ENCODE results near the gene SLC5A12.

SLC5A12 gene

GRCh38 chr11:26719289-26719973, 2.4 kb downstream of the SLC5A12 start:
- in situ Hi-C loops (cut with MboI; ENCODE audit: low sequenced_read_pairs): no loop called here

GRCh38 chr11:26717771-26718170, 4.1 kb downstream of the SLC5A12 start:
- in situ Hi-C loops (cut with MboI; ENCODE audit: low sequenced_read_pairs): no loop called here

DNA sequence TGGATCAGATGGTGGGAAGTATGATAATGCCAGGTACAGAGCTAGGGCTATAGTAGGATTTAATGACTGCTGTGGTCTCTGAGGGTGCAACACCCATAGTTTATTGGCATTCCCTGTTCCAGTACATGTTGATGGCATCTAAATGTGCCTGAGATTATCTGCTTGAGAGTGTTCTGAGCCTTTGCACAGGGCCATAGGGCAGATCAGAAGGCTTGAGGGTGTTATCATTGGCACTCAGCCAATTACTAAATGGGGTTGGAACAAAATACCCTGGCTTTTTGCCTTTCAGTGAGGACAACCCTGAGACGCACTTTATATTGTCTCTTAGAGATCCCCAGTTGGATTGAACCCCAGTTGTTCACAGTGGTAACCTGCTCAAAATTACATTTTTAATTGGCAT, 6.7 kb downstream of the SLC5A12 start:
- in situ Hi-C loops (cut with MboI; ENCODE audit: low sequenced_read_pairs): no loop called here

- in situ Hi-C loops (cut with MboI; ENCODE audit: low sequenced_read_pairs): no loop called here
Measured at GRCh38 chr11:26712497-26712896, 9.4 kb downstream of the SLC5A12 start.

DNA sequence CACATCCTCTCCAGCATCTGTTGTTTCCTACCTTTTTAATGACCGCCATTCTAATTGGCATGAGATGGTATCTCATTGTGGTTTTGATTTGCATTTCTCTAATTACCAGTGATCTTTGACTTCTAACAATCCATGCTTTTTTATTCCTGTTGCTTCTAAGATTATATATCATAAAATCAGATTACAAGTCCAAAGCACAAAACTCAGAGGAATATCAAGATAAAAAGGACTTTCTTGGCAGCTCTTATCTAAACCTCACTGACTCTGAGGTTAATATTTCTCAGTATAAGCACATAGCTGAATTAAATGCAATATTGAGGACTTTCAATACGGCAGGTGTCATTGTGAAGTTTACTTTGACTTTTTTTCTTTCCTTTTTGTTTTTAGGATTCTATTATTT, 11.4 kb downstream of the SLC5A12 start:
- in situ Hi-C loops (cut with MboI; ENCODE audit: low sequenced_read_pairs): no loop called here

DNA sequence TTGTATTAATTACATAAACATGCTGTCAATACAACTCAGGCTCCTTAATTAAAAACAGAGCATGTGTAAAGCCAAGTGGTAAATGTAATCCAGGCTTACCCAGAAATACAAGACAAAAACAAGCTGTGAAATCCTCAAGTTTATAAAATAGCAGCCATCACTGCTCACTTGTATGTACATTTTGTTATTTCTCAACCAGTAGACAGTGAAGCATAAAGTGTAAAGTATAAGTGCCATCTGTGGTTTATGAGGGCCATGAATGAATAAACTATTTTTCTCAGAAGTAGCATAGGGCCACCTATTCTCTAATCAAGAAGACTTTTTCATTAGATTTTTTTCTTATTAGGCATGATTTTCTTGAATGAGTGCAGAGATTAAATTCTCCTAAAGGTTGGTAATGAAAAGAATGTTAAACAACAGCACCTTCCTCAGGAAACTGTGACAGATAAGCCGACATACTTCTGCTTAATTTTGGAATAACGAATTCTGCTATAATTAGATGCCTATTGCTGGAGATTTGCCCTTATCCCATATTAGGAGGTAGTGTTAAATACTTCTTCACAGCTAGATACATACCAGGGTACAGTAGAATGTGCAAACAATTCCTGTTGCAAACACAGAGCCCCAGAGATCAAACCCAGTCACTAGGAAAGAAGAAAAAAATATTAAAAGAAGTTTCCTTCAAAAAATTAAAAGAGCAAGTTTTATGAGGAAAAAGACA, 13.0 kb downstream of the SLC5A12 start:
- in situ Hi-C loops (cut with MboI; ENCODE audit: low sequenced_read_pairs): no loop called here

DNA sequence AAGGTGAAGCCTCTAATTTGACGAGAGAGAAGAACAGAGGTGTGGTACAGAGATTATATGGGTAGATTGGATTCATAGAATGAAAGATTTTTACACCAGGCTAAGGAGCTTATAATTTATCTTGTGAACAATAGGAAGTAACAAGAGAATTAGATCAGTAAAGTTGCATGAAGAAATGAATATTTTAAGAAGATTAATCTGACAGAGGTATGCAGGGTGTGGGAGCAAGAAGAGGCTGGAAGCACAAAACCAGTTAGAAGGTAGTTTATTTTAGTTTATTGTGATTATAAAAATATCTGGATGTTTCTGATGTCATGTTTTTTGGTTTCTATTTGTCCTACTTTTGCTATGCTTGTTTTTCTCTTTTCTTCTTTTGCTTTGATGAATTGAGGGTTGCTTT, 15.7 kb downstream of the SLC5A12 start:
- in situ Hi-C loops (cut with MboI; ENCODE audit: low sequenced_read_pairs): no loop called here

- in situ Hi-C loops (cut with MboI; ENCODE audit: low sequenced_read_pairs): no loop called here
Measured at GRCh38 chr11:26704249-26704648, 17.6 kb downstream of the SLC5A12 start.

DNA sequence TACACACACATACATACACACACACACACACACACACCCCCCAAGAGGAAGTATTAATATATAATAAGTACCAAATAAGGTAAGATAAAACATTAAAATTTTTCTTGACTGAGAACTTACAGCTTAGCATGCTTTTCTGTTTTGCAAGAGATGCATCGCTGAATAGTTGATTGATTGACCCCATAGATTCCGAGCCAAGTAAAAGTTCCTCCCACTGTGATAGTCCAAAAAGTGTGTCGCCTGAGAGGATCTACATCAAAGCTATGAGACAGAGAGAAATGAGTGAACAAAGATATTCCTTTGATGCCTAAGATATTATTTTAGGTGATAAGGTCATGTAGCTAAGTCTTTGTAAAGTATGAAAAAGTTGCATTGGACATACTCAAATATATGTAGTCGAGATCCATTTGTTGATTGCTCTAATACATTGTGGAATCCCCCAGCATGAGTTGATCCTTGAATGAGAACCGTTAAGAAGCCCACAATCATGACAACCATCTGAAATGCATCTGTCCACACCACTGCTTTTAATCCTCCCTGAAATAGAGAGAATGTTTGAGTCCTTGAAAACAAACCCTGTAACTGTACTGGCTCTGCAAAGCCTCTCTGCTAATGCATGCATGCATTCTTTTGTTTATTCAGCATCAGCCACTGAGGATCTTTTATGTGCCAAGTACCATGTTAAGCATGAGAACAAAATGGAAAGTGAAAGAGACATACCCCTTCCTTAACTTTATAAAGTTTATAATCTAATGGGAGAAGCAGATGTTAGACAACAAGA, 18.3 kb downstream of the SLC5A12 start:
- in situ Hi-C loops (cut with MboI; ENCODE audit: low sequenced_read_pairs): no loop called here

DNA sequence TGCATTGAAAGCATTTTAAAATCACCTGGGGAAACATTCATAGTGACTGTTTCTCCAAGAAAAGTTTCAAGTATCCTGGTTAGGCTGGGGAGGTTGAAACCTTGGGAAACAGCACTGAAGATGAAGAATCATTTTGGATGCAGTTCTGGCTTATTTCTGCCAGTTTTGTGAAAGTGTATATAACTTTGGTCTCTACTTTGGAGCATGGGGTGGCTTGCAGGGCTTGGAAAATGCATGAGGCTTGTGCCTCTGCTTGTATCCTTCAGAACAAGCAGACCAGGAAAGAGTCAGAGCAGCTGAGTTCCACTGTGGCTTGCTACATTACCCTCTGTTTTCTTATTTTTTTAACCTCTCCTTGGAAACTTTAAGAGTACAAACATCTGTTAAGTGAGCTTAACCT, 19.5 kb downstream of the SLC5A12 start:
- in situ Hi-C loops (cut with MboI; ENCODE audit: low sequenced_read_pairs): no loop called here

DNA sequence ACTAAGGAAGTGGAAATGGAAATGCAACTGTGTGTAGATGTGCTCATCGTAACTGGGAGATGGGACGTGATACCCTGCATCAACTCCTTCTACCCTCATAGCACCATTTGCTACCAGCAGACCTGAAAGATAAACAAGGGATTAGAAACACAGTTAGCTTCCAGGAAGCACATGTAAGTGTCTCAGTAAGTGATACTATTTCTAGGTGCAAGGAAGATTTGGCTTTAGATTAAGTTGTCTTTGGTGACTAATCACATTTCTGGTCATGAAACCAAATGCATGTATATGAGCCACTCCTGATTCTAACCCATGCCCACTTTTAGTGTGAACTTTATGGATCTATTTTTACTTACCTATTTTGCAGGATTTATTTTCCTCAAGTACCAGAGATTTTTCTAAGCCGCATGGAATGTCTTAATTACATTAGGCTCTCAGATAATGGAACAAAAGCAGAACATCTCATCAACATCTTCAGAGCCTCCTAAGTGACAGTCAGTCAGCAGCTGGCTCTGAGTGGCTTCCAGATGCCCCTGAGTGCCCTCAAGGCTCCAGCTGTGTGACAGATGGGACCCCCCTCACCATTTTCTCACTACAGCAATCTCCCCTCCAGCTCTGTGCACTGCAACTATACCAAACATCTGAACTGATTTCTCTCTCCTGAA, 21.2 kb downstream of the SLC5A12 start:
- in situ Hi-C loops (cut with MboI; ENCODE audit: low sequenced_read_pairs): no loop called here

GRCh38 chr11:26698224-26698623, 23.6 kb downstream of the SLC5A12 start:
- in situ Hi-C loops (cut with MboI; ENCODE audit: low sequenced_read_pairs): no loop called here

DNA sequence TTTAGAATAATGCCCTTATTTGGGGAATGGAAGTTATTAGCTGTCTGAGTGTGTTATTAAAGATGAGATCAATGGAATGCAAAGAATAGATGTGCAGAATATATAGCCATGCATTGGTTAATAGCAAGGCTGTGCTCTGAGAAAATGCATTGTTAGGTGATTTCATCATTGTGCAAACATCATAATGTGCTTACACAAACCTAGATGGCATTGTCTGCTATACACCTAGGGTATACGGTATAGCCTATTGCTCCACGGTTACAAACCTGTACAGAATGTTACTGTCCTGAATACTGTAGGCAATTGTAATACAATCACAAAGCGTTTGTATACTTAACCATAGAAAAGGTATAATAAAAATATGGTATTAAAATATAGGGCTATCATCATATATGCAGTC, 25.5 kb downstream of the SLC5A12 start:
- in situ Hi-C loops (cut with MboI; ENCODE audit: low sequenced_read_pairs): no loop called here

GRCh38 chr11:26688701-26689100, 33.2 kb downstream of the SLC5A12 start:
- in situ Hi-C loops (cut with MboI; ENCODE audit: low sequenced_read_pairs): no loop called here

DNA sequence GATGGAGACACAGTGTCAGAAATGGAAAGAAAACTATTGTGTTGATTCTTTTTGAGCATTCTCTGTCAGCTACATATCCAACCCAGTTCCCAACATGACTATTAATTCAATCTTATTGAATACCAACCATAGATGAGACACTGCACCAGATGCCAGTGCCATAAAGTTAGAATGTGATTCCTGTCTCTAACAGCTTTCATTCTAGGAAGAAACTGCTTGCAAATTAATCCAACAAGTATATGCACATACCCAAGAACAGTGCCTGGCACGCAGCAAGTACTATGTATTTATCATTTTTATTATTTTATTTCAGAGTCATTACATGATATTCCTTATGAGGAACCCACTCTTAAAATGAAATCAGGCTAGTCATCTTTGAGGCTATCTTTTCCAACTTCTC, 34.5 kb downstream of the SLC5A12 start:
- in situ Hi-C loops (cut with MboI; ENCODE audit: low sequenced_read_pairs): no loop called here

DNA sequence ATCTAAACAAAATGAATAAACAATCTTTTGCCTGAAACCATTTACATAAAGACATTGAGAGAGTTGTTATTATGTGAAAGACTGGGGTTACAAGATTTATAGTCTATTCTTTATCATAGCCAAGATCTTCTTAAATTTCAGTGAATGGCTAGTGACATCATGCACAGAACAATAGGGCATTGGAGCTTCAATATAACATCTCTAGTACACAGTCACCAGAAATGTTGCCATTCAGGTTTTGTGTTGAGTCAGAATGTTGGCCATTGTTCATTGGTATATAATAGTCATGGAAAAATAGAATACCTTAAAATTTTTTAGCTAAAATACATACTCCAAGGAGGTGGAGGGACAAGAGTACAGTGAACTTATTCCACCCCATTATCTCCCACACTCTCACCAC, 44.3 kb downstream of the SLC5A12 start:
- in situ Hi-C loops (cut with MboI; ENCODE audit: low sequenced_read_pairs): no loop called here

- in situ Hi-C loops (cut with MboI; ENCODE audit: low sequenced_read_pairs): no loop called here
Measured at GRCh38 chr11:26676641-26677040, 45.2 kb downstream of the SLC5A12 start.

DNA sequence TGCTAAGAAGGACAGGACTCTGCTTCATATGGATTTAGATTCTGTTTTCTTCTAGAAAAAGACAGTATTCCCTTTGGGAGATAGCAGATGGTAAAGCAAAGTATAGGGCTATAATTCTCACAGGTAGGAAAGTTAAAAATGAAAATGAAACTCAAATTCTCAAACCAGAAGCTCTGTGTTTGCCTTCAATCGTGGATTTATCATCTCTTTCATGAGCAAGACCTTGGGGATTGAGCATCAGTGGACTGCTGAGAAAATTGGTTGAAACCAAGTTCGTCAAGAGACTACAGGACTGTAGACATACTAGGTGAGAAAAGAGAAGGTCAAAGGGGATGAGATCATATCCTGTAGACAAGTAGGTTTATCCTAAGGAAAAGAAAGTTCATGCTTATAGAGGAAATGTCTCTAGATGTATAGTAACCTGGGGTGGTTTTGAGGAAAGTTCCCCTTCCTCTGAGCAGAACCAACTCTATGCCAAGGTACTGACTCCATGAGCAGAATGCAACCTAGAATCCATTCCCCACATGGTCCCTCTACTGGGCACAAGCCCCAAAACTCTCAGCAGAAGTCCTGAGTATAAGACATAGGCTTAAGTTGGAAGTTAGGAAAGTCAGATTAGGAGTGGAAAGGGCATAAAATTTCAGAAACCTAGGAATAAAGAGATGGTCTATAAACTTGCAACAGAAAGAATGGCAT, 46.5 kb downstream of the SLC5A12 start:
- in situ Hi-C loops (cut with MboI; ENCODE audit: low sequenced_read_pairs): no loop called here

- in situ Hi-C loops (cut with MboI; ENCODE audit: low sequenced_read_pairs): no loop called here
Measured at GRCh38 chr11:26665946-26666345, 55.9 kb downstream of the SLC5A12 start.

- in situ Hi-C loops (cut with MboI; ENCODE audit: low sequenced_read_pairs): no loop called here
Measured at GRCh38 chr11:26665036-26665435, 56.8 kb downstream of the SLC5A12 start.

DNA sequence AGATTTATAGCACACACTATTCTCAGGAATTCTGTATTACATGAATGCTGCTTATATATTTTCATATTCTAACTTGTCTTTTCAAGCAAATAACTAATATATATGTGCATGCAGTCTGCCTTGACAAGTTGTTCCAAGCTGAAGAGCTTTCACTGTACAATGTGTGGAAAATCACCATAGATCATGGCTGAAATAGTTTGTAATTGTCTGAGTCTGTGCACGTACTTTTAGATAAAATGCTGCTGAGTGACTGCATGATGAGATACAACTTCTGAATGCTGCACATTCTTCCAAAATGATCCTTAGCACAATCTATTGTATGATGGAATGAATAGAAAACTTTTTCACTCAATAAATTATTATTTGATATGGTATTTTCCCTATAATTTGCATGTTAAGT, 58.9 kb downstream of the SLC5A12 start:
- in situ Hi-C loops (cut with MboI; ENCODE audit: low sequenced_read_pairs): no loop called here

Data from hTERT RPE-1 (cell line).